Central memory CD8-positive, alpha-beta T cell (primary cell): ENCODE data around the gene TBP.

Experiments
- ATAC-seq: fragments of 150-1000 bp; cut with Tn5 transposase; replicated peaks from 2 replicates; pipeline ENCODE4 v1.10.0; 2022; ENCODE audit warnings: mild to moderate bottlenecking, moderate FRiP score, moderate number of reproducible peaks; ENCODE audit not compliant: poor library complexity, severe bottlenecking; ENCODE audit errors: extremely low read depth
- DNase-seq, 2 donors: peaks; one replicate each; pipeline ENCODE4 v3.0.0; 2021; ENCODE audit warnings: low spot score in 2 of 2
- H3K27ac Mint-ChIP-seq: one replicate; pipeline ENCODE4 v1.8.0; 2022; ENCODE audit warnings: low read depth, mild to moderate bottlenecking, moderate library complexity, mixed read lengths
- H3K27me3 Mint-ChIP-seq: one replicate; pipeline ENCODE4 v1.8.0; 2022; ENCODE audit warnings: mixed read lengths
- H3K36me3 Mint-ChIP-seq: one replicate; pipeline ENCODE4 v1.8.0; 2022; ENCODE audit warnings: mild to moderate bottlenecking, moderate library complexity, mixed read lengths; ENCODE audit not compliant: insufficient read depth
- H3K4me1 Mint-ChIP-seq: one replicate; pipeline ENCODE4 v1.8.0; 2022; ENCODE audit warnings: mixed read lengths
- H3K4me3 Mint-ChIP-seq: one replicate; pipeline ENCODE4 v1.8.0; 2022; ENCODE audit warnings: mild to moderate bottlenecking, moderate library complexity, mixed read lengths
- H3K9me3 Mint-ChIP-seq: one replicate; pipeline ENCODE4 v1.8.0; 2022; ENCODE audit warnings: mixed read lengths

The TBP gene

DNA sequence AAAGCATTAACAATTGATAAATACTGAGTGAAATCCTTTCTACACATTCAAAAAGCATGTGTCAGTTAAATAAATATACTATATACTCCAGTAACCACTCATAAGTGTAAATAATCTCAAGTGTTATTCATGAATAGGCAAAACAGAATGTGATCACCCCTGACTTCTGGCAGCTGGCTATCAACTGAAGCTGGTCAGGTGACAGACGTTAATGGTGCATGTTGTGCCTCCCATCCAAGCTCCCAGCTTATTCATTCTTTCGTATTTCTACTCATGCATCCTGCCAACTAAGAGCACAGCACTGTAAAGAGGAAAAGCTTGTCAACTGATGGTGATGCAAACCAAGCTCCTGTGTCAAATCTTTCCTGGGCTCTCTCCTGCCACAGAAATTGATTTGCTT is 8.8 kb upstream of the TBP start:
- H3K4me1 Mint-ChIP-seq = peaks cover 49% of the 10 kb centered on the region
- ATAC-seq (no peak), DNase-seq (no peak)
- peaks cover 70% of the 10 kb centered on the region for H3K36me3 Mint-ChIP-seq
- H3K27me3 Mint-ChIP-seq = no peaks in the 10 kb centered on the region
- H3K4me3 Mint-ChIP-seq = no peak overlapping the region
- H3K27ac Mint-ChIP-seq = no peak overlapping the region
- H3K9me3 Mint-ChIP-seq = no peaks in the 10 kb centered on the region

DNA sequence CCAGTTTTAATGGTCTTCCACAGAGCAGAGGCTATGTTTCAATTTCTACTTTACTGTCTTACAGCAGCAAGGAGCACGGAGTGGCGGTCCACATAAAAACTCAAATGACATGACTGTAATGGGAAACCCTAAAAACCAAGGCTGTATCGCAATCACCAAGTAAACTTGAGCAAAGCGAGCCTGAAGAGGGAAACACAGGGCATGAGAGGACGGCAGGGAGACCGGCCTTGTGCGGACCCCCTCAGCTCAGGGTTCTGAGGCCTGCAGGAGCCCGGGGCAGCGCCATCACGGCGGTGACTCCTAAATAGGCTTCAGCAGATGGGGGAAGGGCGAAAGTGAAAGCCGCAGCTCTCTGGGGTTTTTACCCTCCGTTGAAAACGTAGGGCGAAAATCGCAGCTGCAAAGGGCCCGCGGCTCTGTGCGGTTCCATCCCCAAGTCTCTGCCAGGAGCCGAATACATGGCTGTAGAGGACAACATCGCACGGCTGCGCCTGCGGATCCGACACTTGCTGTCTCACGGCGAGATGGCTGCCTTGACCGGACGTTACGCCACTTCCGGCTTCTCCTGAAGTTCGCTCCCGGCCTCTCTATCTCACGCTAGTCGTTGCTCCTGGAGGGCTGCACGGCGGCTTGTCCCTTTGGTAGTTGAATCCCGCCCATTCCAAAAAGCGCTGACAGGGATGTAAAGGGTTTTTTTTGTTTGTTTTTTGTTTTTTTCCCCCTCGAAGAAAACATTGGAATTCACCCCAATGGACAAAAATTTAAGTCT is 1.2 kb upstream of the TBP start, which contains the start of gene PSMB1:
Gene PSMB1, minus strand, starts transcription at position 543 of the 769 bp plus-strand sequence. Its CDS starts 65 bp downstream, at position 478.
- H3K36me3 Mint-ChIP-seq = peaks cover 24% of the 10 kb centered on the region
- no peak within 1 kb of the TSS for H3K4me3 Mint-ChIP-seq
- peaks cover 38% of the 10 kb centered on the region for H3K4me1 Mint-ChIP-seq
- no peaks in the 10 kb centered on the region for H3K27me3 Mint-ChIP-seq
- peak; percentile 21 for ATAC-seq
- DNase-seq = peak; percentile 57 to 59
- H3K9me3 Mint-ChIP-seq = no peaks in the 10 kb centered on the region
- no peak within 1 kb of the TSS for H3K27ac Mint-ChIP-seq

DNA sequence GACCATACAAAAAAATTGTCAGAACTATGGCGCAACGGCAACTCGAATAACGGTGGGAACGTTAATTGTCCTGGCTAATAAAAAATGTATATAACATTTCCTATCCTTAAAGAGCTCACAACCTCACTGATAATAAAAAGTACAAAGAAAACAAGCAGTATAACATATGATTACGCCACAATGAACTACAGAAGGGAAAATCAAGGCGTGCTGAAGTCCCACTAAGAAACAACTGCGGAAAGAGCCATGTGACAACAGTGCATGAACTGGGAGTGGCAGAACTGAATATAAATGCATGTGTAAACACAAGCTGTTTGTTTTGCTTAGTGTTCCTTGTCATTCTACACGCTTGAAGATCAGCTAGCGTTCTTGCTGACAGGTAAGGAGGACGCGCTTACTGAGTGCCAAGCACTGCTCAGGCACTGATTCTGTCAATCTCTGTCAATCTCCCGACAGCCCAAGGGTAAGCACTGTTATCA is 596 bp upstream of the TBP start:
- Mint-ChIP-seq H3K36me3 (peaks cover 25% of the 10 kb centered on the region), H3K4me1 (peaks cover 42% of the 10 kb centered on the region), H3K4me3 (no peak overlapping the region), H3K27me3 (no peaks in the 10 kb centered on the region), H3K9me3 (no peaks in the 10 kb centered on the region), H3K27ac (no peak overlapping the region)
- peak; percentile 75 for ATAC-seq
- no peak for DNase-seq

DNA sequence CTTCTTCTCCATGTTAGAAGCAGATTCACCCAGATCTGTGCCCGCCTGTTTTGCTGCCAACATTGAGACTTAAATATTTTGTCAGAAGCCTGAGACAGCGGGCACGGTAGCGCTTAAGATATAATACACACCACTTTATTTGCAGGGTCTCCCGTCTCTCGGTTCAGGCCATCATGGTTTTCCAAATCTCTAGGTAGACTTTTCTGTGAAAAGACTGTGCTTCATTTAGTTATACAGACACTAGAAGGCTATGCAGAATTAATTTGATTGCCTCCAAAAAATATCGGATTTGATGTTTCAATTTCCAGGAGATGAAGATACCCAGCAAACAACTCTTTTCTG is 598 bp downstream of the TBP start:
- no peak for DNase-seq
- Mint-ChIP-seq H3K27ac (no peak overlapping the region), H3K27me3 (no peaks in the 10 kb centered on the region), H3K4me3 (no peak overlapping the region), H3K36me3 (peaks cover 21% of the 10 kb centered on the region), H3K9me3 (no peaks in the 10 kb centered on the region), H3K4me1 (peaks cover 47% of the 10 kb centered on the region)
- no peak for ATAC-seq

DNA sequence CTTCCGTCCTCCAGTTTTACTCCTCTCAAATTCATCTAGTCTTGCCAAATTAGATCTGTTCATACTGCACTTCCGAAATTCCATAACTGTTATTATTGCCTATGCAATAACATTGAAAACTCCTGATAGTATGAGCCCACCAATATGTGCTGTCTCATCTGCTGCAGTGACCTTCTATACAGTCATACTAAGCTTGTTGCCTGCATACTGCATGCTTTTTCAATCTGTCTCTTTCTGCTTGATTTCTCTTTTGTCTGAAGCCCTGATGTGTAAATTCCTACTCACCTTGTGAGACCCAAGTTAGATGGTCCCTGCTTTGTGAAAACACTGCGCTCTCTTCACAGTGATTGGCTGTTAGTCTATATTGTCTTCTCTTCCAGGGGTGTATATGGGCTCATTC is 1.1 kb downstream of the TBP start:
- peaks cover 47% of the 10 kb centered on the region for H3K4me1 Mint-ChIP-seq
- ATAC-seq (no peak), DNase-seq (no peak)
- no peak overlapping the region for H3K27ac Mint-ChIP-seq
- peaks cover 18% of the 10 kb centered on the region for H3K36me3 Mint-ChIP-seq
- no peaks in the 10 kb centered on the region for H3K9me3 Mint-ChIP-seq
- H3K4me3 Mint-ChIP-seq = no peak overlapping the region
- H3K27me3 Mint-ChIP-seq = no peaks in the 10 kb centered on the region

DNA sequence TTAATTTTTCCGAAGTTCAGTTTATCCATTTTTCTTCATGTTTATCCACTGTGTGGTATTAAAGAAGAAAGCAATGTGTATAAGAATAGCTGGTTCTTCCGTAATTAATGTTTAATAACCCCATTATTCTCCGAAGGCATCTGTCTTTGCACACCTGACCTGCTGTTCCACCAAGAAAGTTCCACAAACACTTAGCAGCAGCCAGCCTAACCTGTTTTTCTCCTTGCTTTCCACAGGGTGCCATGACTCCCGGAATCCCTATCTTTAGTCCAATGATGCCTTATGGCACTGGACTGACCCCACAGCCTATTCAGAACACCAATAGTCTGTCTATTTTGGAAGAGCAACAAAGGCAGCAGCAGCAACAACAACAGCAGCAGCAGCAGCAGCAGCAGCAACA is 7.4 kb downstream of the TBP start:
- Mint-ChIP-seq H3K27me3 (no peaks in the 10 kb centered on the region), H3K27ac (peak overlapping the region; percentile 25), H3K36me3 (peaks cover 47% of the 10 kb centered on the region), H3K4me1 (peaks cover 57% of the 10 kb centered on the region), H3K9me3 (no peaks in the 10 kb centered on the region), H3K4me3 (no peak overlapping the region)
- DNase-seq = no peak
- ATAC-seq = no peak

DNA sequence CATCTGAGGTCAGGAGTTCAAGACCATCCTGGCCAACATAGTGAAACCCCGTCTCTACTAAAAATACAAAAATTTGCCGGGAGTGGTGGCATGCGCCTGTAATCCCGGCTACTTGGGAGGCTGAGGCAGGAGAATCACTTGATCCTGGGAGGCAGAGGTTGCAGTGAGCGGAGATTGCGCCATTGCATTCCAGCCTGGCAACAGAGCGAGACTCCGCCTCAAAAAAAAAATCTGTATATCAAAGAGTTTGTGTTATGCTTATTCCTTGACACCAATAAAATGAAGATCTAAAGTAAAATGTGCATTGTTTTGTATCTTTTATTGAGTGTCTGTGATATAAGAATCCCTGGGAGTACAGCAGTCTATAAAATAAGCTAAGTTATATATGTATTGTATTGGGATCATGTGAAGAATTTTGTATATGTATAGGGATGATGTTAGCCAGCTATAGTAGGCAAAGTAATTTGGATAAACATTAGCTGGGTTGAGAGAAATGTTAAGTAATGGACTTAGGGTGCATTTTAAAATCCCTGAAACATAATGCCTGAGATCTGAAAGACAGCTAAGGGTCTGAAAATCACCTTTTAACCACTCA is 10.9 kb downstream of the TBP start:
- Mint-ChIP-seq H3K36me3 (peaks cover 60% of the 10 kb centered on the region), H3K27ac (no peak overlapping the region), H3K27me3 (no peaks in the 10 kb centered on the region)

DNA sequence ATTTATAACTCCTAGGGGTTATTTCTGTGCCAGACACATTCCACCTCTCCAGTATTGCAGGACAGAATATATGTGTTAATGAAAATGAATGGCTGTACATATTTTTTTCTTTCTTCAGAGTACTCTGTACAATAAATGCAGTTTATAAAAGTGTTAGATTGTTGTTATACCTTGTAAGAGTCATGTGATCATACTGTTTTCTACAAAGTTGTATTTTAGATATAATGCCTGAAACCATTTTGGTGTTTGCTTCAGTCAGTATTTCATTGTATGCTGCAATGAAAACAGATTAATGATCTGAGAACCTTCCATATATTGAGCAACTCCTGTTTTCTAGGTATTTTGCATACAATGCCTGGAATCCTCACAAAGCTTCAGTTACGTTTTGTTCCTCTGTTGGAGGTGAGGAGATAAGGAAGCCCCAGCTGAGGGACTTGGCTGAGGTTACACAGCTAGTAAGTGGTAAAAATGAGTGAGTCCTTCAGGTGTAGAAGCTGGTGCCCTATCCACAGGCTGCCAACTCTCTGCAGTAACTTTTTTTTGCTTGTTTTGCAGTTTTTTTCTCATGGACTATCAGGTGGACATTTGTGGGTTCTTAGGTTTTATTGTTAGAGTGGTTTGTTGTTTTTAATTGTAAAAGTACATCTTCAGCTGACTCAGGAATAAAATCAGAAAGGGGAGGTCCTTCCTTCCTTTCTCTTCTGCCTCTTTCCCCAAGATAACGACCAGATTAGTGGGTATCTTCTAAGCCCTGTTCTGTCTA is 18.7 kb downstream of the TBP start:
- Mint-ChIP-seq H3K4me1 (no peaks in the 10 kb centered on the region), H3K4me3 (no peak overlapping the region), H3K27ac (no peak overlapping the region), H3K27me3 (no peaks in the 10 kb centered on the region), H3K9me3 (no peaks in the 10 kb centered on the region), H3K36me3 (peaks cover 49% of the 10 kb centered on the region)
- no peak for DNase-seq
- ATAC-seq = no peak

More for the DNA sequence above, 10.9 kb downstream of the TBP start:
- Mint-ChIP-seq H3K9me3 (no peaks in the 10 kb centered on the region), H3K4me3 (no peak overlapping the region), H3K4me1 (peaks cover 27% of the 10 kb centered on the region)
- DNase-seq = no peak
- ATAC-seq = no peak

DNA sequence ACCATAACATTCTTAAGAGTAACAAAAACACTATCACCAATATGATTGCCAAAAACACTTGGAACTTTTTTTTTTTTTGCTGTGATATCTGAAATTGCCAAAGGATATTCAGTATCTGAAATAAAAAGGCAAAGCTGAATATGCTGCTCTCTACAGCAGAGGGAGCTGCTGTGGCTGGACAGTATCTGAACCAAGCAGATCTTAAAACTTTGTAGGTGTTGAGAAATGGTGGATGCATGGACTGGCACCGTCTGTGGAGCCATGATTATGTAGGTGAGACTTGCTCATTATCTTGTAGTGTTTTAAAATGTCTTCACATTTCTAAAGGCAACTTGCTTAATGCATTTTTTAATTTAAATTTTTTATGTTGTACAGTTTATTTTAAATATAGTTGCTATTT is 21.1 kb downstream of the TBP start:
- Mint-ChIP-seq H3K4me1 (peaks cover 11% of the 10 kb centered on the region), H3K4me3 (no peak overlapping the region), H3K27ac (no peak overlapping the region), H3K36me3 (peaks cover 41% of the 10 kb centered on the region), H3K9me3 (no peaks in the 10 kb centered on the region), H3K27me3 (no peaks in the 10 kb centered on the region)
- DNase-seq = no peak
- ATAC-seq = no peak

DNA sequence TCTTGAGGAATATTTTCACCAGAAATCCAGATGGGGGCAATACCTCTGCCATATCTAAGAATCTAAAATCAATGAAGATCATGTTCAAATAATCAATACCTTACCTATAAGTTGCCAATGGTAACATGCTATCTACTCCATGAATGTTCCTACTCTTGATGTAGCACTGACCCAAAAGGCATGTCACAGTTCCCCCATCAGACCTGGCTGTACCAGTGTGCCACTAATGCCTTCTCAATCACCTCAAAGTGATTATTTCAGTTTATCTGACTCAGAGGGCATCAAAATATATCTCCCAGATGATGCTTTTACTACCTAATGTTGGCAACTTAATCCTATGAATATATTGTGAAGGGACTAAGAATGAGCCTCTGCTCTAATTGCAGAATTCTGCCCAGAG is 24.7 kb downstream of the TBP start:
- Mint-ChIP-seq H3K9me3 (no peaks in the 10 kb centered on the region), H3K4me1 (peaks cover 38% of the 10 kb centered on the region), H3K27me3 (no peaks in the 10 kb centered on the region), H3K27ac (no peak overlapping the region), H3K4me3 (no peak overlapping the region), H3K36me3 (peaks cover 55% of the 10 kb centered on the region)
- no peak for ATAC-seq
- DNase-seq = no peak

DNA sequence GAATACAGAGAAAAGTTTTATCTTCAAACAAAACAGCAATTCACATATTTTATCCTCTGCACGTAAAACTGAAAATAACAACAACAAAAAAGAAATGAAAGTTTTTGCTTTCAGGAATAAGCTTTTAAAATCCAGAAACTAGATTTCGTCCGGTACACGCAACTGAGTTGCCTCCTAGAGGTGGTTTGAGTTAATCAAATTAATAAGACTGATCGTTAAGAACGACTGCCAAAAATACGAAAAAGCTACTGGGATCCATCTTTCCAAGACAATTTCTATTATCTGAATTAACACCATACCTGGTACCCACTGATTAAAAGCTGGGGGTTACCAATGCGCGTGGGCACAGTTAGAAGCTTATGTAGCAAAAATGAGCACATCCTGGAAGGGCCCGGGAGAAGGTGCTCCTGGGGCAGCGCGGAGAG is 29.6 kb downstream of the TBP start:
- Mint-ChIP-seq H3K27me3 (no peaks in the 10 kb centered on the region), H3K27ac (peak overlapping the region; percentile 89), H3K36me3 (peaks cover 50% of the 10 kb centered on the region), H3K4me1 (peaks cover 49% of the 10 kb centered on the region), H3K9me3 (no peaks in the 10 kb centered on the region), H3K4me3 (peak overlapping the region; percentile 97)
- peak; percentile 19 for ATAC-seq
- DNase-seq = no peak

DNA sequence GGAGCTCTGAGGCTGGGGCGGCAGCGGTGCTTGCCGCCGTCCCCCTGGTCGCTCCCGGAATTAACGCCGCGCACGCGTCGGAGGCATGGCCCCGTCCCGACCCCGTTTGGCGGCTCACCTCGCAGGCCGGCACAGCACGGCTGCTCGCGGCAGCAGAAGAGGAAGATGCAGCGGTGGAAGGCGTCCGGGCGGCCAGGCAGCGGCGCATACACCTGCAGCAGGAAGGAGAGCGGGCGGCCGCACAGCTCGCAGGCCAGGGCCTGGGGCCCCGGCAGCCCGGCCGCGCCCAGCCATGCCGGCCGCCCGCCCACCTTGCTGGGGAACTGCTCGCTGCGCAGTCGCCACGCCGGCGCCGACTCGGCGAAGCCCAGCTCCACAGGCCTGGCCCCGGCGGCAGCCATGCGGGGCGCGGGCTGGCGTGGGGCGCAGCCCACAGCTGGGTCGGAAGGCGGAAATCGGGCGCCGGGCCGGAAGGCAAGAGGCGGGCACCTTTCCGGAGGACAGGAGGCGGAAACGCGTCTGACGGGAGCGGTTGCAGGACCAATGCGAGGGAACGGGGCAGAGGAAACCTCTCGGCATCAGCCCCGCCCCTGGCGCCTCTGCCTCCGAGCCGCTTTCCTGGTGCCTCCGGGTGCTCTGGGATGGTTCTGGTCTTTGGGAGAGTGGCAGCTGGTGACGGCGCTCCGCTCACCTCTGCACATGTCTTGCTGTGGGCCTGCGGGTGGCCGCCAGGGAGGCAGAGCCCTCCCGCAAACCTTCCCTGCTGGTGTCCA is 30.2 kb downstream of the TBP start, which contains the start of gene PDCD2:
Gene PDCD2, minus strand, starts transcription at position 457 of the 773 bp plus-strand sequence. Its CDS starts 56 bp downstream, at position 401.
- Mint-ChIP-seq H3K4me1 (peaks cover 44% of the 10 kb centered on the region), H3K27ac (peak within 1 kb of the TSS; percentile 89), H3K9me3 (no peaks in the 10 kb centered on the region), H3K36me3 (peaks cover 44% of the 10 kb centered on the region), H3K27me3 (peaks cover 1% of the 10 kb centered on the region), H3K4me3 (peak within 1 kb of the TSS; percentile 97)
- DNase-seq (peak; percentile 83 to 84), ATAC-seq (peak; percentile 96)
